Activated CD4-positive, alpha-beta T cell treated with anti-CD3 and anti-CD28 coated beads, Interleukin-2, Interleukin-6, amounts not matched to agents 100 ng/mL and 50 ng/mL, durations not matched to agents 16 hours and 8 hours (primary cell): Measurements from ENCODE around the gene KIF17.

ENCODE experiments used
- DNase-seq: peaks from one replicate; pipeline ENCODE4 v3.0.0-alpha.2; 2020

KIF17 gene

GRCh38 chr1:20657024-20657423 is 60.8 kb downstream of the KIF17 start:
- DNase-seq = no peak

GRCh38 chr1:20654104-20654690 is 63.6 kb downstream of the KIF17 start:
- DNase-seq = no peak

- DNase-seq = no peak
Measured at GRCh38 chr1:20652300-20652699, 65.5 kb downstream of the KIF17 start.

GRCh38 chr1:20648946-20649345 is 68.9 kb downstream of the KIF17 start:
- DNase-seq = no peak

- no peak for DNase-seq
Measured at GRCh38 chr1:20648438-20648837, 69.4 kb downstream of the KIF17 start.

GRCh38 chr1:20645414-20645813 is 72.4 kb downstream of the KIF17 start:
- no peak for DNase-seq

GRCh38 chr1:20644416-20644815 is 73.4 kb downstream of the KIF17 start:
- DNase-seq = no peak

GRCh38 chr1:20643080-20643479 is 74.7 kb downstream of the KIF17 start:
- no peak for DNase-seq

GRCh38 chr1:20641975-20642374 is 75.8 kb downstream of the KIF17 start:
- DNase-seq = no peak

- peak; percentile 76 for DNase-seq
Measured at GRCh38 chr1:20640183-20640597, 77.6 kb downstream of the KIF17 start.

- DNase-seq = no peak
Measured at GRCh38 chr1:20636785-20637347, 80.9 kb downstream of the KIF17 start.

GRCh38 chr1:20634594-20635084 is 83.2 kb downstream of the KIF17 start:
- DNase-seq = peak; percentile 12

GRCh38 chr1:20634065-20634593 is 83.7 kb downstream of the KIF17 start:
- no peak for DNase-seq

GRCh38 chr1:20633190-20634064 is 84.4 kb downstream of the KIF17 start, which contains the start of gene PINK1:
Gene PINK1 (plus strand): TSS chr1:20633458. CDS start chr1:20633549, 91 bp downstream.
- peak; percentile 88 for DNase-seq

GRCh38 chr1:20632386-20632785 is 85.4 kb downstream of the KIF17 start:
- no peak for DNase-seq

GRCh38 chr1:20630729-20631128 is 87.1 kb downstream of the KIF17 start:
- no peak for DNase-seq

GRCh38 chr1:20626524-20626923 is 91.3 kb downstream of the KIF17 start:
- DNase-seq = no peak

- DNase-seq = no peak
Measured at GRCh38 chr1:20626098-20626427, 91.7 kb downstream of the KIF17 start.

- DNase-seq = no peak
Measured at GRCh38 chr1:20625176-20626097, 92.4 kb downstream of the KIF17 start.

- DNase-seq = no peak
Measured at GRCh38 chr1:20624709-20625108, 93.1 kb downstream of the KIF17 start.

GRCh38 chr1:20621012-20621411 is 96.8 kb downstream of the KIF17 start:
- no peak for DNase-seq

- no peak for DNase-seq
Measured at GRCh38 chr1:20619999-20620398, 97.8 kb downstream of the KIF17 start.

GRCh38 chr1:20618550-20618949 is 99.3 kb downstream of the KIF17 start:
- DNase-seq = no peak
